GM19455 (cell line): ENCODE measurements around the gene KRT33B.
"Not testable (repeated sequence)": the region's sequence is repeated elsewhere in the genome, so short reads cannot be mapped to it uniquely, and the experiment has no call there.

ENCODE experiments used
- ATAC-seq: cut with Tn5 transposase; IDR thresholded peaks from one replicate; pipeline ENCODE4 v1.9.1; 2021; ENCODE audit not compliant: unreplicated experiment

KRT33B gene

GRCh38 chr17:41350381-41350878 is 19.2 kb downstream of the KRT33B start, which contains the start of gene KRT33A:
KRT33A (minus strand) TSS chr17:41350828; CDS start chr17:41350767, 61 bp downstream.
- ATAC-seq = not testable (repeated sequence)

DNA sequence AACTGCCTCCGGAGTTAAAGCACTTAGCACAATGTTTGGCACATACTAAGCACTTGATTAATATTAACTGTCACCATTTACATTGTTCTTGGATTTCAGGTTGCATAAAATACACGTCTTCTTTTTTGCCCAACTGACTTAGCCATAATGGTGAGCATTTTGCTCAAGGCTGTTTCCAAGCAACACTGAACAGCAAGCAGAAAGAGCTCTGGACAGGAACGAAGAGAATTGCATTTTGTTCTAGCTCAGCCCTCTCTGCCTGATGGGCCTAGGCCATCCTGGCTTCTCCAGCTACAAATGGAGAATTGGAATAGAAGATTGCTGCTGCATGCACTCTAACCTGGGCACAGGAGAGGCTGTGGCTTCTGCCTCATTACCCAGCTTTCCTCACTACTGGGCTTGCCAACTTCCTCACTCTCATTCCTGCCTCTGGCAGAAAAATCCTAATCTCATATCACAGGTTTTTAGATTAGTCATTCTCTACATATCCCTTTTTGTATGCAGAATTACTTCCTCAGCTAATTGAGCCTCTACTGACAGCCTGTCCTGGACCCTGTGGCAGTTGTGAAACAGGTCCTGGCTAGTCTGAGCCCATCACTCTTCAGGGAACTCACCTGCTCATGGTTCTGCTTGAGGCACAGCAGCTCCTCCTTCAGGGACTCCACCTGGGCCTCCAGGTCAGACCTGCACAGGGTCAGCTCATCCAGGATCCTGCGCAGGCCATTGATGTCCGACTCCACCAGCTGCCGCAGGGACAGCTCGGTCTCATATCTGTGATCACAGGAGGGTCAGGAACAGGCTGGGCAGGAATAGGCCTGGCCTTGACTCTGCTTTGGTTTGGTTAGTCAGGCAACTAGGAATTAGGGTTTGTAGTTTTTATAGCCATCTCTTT is 21.5 kb downstream of the KRT33B start:
- ATAC-seq = no peak

DNA sequence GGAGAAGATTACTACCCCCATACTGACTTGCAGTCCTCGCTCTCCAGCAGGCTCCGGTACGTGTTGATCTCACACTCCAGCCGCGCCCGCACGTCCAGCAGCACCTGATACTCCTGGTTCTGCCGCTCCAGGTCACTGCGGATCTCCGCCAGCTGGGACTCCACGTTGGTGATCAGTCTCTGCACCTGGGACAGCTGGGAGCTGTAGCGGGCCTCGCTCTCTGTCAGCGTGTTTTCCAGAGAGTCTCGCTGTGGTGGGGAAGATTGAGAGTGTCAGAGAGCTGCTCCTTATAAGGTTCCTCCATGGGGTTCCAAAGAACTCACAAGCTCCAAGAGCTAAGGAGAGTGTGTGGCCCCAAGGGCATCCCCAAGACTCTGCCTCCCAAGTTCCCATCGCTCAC is 23.2 kb downstream of the KRT33B start:
- not testable (repeated sequence) for ATAC-seq

DNA sequence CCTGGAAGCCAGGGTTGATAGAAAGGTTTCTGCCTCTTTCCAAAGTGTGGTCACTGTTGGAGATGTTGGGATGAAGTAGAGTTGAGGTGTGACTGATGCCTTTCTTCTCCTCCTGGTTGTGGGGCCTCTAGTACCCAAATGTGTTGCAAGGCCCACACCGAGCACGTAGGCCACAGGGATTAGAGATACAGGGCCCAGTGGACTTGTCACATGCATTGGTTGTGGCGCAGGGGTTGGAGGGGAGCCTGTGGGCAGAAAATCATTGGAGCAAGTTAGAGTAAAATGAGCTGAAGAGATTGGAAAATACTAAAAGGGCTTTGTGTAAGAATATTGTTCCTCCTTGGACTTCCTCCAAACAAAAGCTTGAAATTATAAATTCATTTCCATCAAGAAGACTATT is 23.6 kb downstream of the KRT33B start:
- no peak for ATAC-seq

- ATAC-seq = no peak
Observed at GRCh38 chr17:41343029-41343428, 26.6 kb downstream of the KRT33B start.

DNA sequence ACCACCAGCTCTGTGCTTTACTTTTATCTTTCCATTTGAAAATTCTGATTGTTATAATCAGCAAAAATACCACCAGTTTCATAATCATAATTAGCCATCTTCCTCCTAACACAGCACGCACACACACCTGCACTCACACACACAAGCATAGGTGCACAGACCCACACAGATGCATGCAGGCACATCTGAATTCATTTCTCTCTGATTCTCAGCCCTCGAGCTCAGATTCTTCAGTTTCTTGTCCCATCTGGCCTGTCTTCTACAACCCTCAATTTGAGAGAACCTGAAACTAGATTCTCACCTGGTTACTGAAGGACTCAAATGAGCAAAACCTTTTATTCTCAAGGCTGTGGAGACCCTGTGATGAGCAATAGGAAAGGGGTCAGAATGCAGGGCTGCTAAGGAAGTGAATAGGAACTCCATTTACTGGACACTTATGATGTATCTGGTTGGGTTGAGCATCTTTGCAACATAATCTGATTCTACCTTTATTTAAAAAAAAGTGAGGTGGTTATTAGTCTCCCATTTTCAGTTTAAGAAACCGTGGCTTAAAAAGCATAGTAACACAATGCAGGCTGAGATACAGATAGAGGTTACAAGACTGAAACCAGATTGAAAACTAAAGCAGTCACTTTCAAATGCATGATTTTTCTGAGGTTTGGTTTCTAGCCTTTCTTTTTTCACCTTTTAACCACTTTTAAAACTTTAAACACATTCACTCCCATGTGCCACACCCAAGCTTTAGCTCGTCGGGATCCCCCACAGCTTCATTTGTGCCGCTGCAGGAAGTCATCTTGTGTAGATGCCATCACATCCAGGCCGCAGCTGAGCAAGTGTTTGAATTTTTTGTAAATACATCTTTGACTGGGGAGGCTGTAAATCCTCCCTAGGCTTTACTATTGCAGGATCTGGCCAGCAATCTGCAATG is 28.4 kb downstream of the KRT33B start:
- no peak for ATAC-seq

- ATAC-seq = no peak
Observed at GRCh38 chr17:41340494-41340893, 29.1 kb downstream of the KRT33B start.

DNA sequence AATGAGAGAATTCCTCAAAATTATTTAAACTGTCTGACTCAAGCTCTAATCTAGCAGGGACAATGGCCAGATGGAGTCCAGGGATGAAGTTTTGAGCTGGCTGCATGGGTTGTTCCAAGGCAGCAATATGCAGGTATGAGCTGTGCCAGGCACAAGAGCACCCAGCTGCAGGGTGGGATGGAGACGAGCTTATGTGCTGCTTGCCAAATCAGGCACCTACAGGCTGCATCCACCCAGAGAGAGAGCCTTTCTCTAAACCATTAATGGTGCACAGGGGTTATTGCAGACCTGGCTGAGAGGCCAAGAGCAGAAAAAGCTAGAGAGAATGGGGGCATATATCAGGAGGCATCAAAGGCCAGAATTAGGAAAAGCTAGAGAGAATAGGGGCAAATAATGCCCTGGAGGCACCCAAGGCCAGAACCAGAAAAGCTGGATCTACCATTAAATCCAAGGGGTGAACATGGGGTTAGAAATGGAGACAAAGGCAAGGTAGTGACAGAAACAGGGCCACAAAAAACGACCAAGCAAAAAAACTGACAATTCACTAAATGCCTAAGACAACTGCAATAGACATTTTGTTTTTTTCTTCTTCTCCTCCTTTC is 29.9 kb downstream of the KRT33B start:
- ATAC-seq = no peak

DNA sequence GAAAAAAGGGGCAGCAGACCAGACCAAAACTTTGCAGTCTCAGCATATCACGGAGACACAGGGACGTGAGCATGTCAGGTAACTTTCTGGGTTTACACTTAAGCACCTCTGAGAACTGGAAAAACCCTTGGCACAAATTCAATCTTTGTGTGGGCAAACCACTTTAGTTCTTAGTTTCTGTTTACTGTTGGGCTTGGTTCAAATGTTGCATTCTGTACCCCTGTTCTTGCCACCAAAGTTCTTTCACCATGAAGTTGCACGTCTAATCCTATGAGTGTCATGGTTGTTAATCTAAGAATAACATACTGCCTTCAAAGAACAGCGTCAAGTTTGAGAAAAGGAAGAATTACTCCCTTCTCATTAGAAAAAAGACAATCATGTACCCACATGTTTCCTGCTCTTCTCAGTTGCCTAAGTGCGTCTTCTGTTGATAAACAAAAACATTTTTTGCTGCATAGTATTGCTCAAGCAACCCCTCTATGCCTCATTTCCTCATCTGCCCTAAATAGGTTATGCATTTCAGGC is 30.6 kb downstream of the KRT33B start:
- ATAC-seq = no peak

DNA sequence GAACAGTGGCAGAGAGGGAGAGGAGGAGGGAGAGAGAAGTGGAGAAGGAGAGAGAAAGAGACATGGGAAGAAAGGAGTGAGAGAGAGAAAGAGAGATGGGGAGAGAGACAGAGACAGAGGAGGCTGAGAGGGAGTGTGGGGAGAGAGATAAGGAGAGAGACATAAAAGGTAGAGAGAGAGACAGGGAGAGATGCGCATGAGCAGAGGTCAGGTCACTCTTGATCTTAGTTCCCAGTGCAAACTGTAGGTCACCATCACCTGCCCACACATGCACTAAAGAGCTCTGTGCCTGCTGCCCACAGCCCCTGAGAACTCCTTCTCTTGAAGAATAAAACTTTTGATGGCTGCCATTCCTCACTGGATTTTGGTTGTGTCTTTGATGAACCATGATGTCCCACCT is 33.9 kb downstream of the KRT33B start:
- ATAC-seq = no peak

DNA sequence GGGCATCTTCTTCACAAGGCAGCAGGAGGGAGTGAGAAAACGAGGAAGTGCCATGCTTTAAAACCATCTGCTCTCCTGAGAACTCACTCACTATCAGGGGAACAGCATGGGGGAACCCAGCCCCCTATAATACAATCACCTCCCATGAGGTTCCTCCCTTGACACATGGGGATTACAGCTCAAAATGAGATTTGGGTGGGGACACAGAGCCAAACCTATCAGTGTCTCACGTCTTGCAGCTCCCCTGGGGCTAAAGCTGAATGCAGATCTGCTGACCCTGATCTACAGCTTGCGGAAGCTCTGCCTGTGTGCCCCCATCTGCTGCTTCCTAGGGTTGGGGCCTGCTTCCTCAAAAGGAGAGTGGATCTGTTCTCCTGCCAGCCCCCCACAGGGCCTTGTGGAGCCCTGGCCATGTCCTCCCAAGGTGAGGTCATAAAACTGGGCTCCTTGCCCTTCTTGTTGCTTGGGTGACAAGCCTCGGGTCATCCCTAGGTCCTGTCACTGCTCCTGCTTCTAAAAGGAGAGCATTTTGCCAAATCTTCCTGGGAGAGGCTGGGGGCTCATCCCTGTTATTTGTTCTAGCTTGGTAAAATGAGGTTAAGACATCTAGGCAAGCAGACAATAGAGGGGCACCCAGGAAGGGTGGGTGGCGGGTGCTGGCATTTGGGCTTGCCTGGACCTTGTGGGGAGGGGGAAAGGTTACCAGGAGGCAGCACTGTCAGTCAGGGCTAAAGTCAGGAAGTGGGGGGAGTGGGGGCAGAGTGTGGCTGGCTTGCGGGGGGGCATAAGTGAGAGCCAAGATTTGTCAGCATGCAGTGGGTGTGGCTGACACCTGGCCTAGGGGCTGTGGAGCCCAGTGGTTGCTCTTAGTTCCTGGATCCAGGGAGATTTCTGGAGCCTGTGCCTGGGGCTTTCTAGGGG is 35.0 kb downstream of the KRT33B start:
- no peak for ATAC-seq

- ATAC-seq = no peak
Observed at GRCh38 chr17:41333836-41334235, 35.8 kb downstream of the KRT33B start.

DNA sequence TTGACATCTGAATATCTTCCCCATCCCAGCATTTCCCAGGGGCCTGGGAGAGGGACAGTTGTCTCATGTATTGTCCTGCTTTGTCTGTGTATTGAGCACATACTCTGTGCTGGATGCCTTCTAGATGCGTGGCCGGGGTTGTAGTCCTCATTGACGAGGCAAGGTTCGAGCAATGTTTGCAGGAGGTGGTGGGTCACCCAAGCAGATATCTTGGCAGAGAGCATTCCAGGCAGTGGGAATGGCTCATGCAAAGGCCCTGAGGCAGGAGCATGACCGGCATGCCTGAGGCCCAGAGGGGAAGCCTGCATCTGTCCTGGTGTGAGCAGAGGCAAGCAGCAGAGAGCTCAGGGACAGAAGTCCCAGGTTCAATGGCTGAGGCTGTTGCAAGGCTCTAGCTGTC is 36.5 kb downstream of the KRT33B start:
- ATAC-seq = no peak

DNA sequence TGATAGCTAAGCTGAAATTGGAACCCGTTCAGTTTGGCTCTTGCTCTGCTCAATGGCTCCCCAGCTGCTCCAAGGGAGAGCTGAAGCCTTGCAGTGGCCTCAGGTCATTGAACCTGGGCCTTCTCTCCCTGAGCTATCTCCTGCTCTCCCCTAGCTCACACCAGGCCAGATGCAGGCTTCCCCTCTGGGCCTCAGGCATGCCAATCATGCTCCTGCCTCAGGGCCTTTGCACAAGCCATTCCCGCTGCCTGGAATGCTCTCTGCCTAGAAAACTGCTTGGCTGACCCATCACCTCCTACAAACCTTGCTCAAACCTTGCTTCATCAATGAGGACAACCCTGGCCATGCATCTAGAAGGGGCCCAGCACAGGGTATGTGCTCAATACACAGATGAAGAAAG is 37.4 kb downstream of the KRT33B start:
- no peak for ATAC-seq

- no peak for ATAC-seq
Observed at GRCh38 chr17:41331606-41332005, 38.0 kb downstream of the KRT33B start.

- no peak for ATAC-seq
Observed at GRCh38 chr17:41329279-41329948, 40.2 kb downstream of the KRT33B start.

DNA sequence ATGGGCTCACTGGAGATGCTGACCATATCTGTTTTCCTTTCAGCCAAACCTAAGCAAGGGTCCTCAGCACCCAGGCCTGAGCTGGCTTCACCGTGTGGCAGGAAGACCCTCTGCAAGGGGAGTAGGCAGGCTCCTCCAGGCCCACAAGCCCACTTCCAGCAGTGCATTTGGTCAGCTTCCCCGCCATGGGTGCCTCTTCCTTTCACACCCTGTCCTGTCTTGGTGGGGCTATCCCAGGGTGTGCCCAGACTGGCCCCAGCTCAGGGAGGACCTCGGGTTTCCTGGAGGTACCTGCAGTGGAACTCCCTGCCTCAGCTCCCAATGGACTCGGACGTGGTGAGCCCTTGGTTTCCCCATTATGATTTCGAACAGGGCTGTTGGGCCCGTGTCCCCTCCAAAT is 41.4 kb downstream of the KRT33B start:
- no peak for ATAC-seq

GRCh38 chr17:41327411-41328120 is 42.0 kb downstream of the KRT33B start:
- no peak for ATAC-seq
